Liver (tissue), 3 donors: ENCODE measurements around the gene CNOT4.

Experiments used
- EGR1 ChIP-seq, 2 donors: IDR thresholded peaks; 2 replicates each; pipeline ENCODE4 v1.6.1; 2016 to 2018; ENCODE audit warnings: antibody characterized with exemption in 2 of 2, low read depth in 2 of 2
- FOXA1 ChIP-seq: IDR thresholded peaks from 2 replicates; pipeline ENCODE4 v1.6.1; 2016; ENCODE audit warnings: antibody characterized with exemption
- GABPA ChIP-seq, 2 donors: IDR thresholded peaks in 1 of 2; conservative IDR thresholded peaks in 1 of 2; 2 replicates each; pipeline ENCODE4 v1.6.1; 2016; ENCODE audit warnings: antibody characterized with exemption in 2 of 2, mild to moderate bottlenecking in 1 of 2, moderate library complexity in 1 of 2
- JUND ChIP-seq, 2 donors: IDR thresholded peaks; 2 replicates each; pipeline ENCODE4 v1.6.1; 2016; ENCODE audit warnings: antibody characterized with exemption in 2 of 2
- RAD21 ChIP-seq, 2 donors: IDR thresholded peaks; 2 replicates each; pipeline ENCODE4 v1.6.1; 2016; ENCODE audit warnings: antibody characterized with exemption in 2 of 2, mild to moderate bottlenecking in 2 of 2
- RXRA ChIP-seq, 2 donors: IDR thresholded peaks; 2 replicates each; pipeline ENCODE4 v1.6.1; 2017 to 2018; ENCODE audit warnings: antibody characterized with exemption in 2 of 2, mild to moderate bottlenecking in 1 of 2
- SP1 ChIP-seq: IDR thresholded peaks from 2 replicates; pipeline ENCODE4 v1.6.1; 2018; ENCODE audit warnings: antibody characterized with exemption, mild to moderate bottlenecking
- TAF1 ChIP-seq: conservative IDR thresholded peaks from 2 replicates; pipeline ENCODE4 v1.6.1; 2016; ENCODE audit warnings: antibody characterized with exemption, mild to moderate bottlenecking
- YY1 ChIP-seq: IDR thresholded peaks from 2 replicates; pipeline ENCODE4 v1.6.1; 2016; ENCODE audit warnings: antibody characterized with exemption, mild to moderate bottlenecking
- TF ChIP-seq, protein P1 (sequence below): IDR thresholded peaks from 2 replicates; pipeline ENCODE4 v1.6.1; 2016; ENCODE audit warnings: antibody characterized with exemption
- TF ChIP-seq, protein P2 (sequence below): fragments of 150-350 bp; IDR thresholded peaks from 2 replicates; pipeline ENCODE4 v1.5.1; 2017; ENCODE audit warnings: improper control_type of control experiment, low read depth, low read length; ENCODE audit not compliant: missing input control
- TF ChIP-seq, protein P3 (sequence below): IDR thresholded peaks from 2 replicates; pipeline ENCODE4 v1.6.1; 2016; ENCODE audit warnings: antibody characterized with exemption
- TF ChIP-seq, protein P4 (sequence below): IDR thresholded peaks from 2 replicates; pipeline ENCODE4 v1.6.1; 2016; ENCODE audit warnings: antibody characterized with exemption, mild to moderate bottlenecking
- TF ChIP-seq, protein P5 (sequence below): IDR thresholded peaks from 2 replicates; pipeline ENCODE4 v1.6.1; 2016; ENCODE audit warnings: antibody characterized with exemption
- donor health status: healthy.
- donor health status: healthy.

DNA sequence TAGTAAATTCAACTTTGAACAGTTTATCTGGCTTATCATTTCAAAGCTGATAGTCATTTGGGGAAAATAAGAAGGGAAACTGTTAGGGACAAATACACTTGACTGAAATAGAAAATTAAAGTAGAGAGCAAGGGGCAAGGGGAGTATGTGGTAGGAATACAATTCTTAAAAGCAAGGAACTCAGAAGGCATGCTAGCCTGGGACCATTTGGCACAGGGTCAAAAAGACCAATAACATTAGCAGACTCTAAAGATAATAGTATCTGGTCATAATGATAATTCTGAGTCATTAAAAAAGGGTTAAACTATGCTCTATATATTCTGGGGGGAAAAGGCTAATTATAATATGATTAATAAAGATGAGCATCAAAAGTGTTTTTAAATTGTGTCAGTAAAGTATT lies 112.2 kb downstream of the CNOT4 start:
- TF ChIP-seq, protein P1, sequence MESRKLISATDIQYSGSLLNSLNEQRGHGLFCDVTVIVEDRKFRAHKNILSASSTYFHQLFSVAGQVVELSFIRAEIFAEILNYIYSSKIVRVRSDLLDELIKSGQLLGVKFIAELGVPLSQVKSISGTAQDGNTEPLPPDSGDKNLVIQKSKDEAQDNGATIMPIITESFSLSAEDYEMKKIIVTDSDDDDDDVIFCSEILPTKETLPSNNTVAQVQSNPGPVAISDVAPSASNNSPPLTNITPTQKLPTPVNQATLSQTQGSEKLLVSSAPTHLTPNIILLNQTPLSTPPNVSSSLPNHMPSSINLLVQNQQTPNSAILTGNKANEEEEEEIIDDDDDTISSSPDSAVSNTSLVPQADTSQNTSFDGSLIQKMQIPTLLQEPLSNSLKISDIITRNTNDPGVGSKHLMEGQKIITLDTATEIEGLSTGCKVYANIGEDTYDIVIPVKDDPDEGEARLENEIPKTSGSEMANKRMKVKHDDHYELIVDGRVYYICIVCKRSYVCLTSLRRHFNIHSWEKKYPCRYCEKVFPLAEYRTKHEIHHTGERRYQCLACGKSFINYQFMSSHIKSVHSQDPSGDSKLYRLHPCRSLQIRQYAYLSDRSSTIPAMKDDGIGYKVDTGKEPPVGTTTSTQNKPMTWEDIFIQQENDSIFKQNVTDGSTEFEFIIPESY, result no peak
- no peak for TF ChIP-seq JUND (IDR thresholded peaks at IDR 0.05)
- TF ChIP-seq SP1, result no peak
- TF ChIP-seq, protein P2, sequence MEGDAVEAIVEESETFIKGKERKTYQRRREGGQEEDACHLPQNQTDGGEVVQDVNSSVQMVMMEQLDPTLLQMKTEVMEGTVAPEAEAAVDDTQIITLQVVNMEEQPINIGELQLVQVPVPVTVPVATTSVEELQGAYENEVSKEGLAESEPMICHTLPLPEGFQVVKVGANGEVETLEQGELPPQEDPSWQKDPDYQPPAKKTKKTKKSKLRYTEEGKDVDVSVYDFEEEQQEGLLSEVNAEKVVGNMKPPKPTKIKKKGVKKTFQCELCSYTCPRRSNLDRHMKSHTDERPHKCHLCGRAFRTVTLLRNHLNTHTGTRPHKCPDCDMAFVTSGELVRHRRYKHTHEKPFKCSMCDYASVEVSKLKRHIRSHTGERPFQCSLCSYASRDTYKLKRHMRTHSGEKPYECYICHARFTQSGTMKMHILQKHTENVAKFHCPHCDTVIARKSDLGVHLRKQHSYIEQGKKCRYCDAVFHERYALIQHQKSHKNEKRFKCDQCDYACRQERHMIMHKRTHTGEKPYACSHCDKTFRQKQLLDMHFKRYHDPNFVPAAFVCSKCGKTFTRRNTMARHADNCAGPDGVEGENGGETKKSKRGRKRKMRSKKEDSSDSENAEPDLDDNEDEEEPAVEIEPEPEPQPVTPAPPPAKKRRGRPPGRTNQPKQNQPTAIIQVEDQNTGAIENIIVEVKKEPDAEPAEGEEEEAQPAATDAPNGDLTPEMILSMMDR, result no peak
- no peak for TF ChIP-seq RAD21 (IDR thresholded peaks at IDR 0.05)
- TF ChIP-seq TAF1, result no peak
- TF ChIP-seq, protein P3, sequence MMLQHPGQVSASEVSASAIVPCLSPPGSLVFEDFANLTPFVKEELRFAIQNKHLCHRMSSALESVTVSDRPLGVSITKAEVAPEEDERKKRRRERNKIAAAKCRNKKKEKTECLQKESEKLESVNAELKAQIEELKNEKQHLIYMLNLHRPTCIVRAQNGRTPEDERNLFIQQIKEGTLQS, result no peak
- no peak for TF ChIP-seq YY1
- TF ChIP-seq EGR1 (IDR thresholded peaks at IDR 0.05; ENCODE audit: low read depth in 2 of 2), result no peak
- TF ChIP-seq FOXA1, result no peak
- no peak for TF ChIP-seq GABPA (IDR thresholded peaks at IDR 0.05 in 1 of 2, conservative IDR thresholded peaks at IDR 0.05 in 1 of 2)
- TF ChIP-seq, protein P4, sequence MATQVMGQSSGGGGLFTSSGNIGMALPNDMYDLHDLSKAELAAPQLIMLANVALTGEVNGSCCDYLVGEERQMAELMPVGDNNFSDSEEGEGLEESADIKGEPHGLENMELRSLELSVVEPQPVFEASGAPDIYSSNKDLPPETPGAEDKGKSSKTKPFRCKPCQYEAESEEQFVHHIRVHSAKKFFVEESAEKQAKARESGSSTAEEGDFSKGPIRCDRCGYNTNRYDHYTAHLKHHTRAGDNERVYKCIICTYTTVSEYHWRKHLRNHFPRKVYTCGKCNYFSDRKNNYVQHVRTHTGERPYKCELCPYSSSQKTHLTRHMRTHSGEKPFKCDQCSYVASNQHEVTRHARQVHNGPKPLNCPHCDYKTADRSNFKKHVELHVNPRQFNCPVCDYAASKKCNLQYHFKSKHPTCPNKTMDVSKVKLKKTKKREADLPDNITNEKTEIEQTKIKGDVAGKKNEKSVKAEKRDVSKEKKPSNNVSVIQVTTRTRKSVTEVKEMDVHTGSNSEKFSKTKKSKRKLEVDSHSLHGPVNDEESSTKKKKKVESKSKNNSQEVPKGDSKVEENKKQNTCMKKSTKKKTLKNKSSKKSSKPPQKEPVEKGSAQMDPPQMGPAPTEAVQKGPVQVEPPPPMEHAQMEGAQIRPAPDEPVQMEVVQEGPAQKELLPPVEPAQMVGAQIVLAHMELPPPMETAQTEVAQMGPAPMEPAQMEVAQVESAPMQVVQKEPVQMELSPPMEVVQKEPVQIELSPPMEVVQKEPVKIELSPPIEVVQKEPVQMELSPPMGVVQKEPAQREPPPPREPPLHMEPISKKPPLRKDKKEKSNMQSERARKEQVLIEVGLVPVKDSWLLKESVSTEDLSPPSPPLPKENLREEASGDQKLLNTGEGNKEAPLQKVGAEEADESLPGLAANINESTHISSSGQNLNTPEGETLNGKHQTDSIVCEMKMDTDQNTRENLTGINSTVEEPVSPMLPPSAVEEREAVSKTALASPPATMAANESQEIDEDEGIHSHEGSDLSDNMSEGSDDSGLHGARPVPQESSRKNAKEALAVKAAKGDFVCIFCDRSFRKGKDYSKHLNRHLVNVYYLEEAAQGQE, result no peak
- TF ChIP-seq, protein P5, sequence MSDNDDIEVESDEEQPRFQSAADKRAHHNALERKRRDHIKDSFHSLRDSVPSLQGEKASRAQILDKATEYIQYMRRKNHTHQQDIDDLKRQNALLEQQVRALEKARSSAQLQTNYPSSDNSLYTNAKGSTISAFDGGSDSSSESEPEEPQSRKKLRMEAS, result no peak
- TF ChIP-seq RXRA (IDR thresholded peaks at IDR 0.05), result no peak
